SK-N-SH treated with all-trans-retinoic acid at 6 μM for 48 hours (cell line): ENCODE results near the gene PMEL.

Experiments
- ATAC-seq: fragments of 200-7000 bp; cut with Tn5 transposase; 3 replicates; pipeline ENCODE4 v1.9.1; 2020; ENCODE audit warnings: mild to moderate bottlenecking, moderate library complexity
- ARNTL ChIP-seq: fragments of 450-650 bp; formaldehyde crosslinking; IDR thresholded peaks from 2 replicates; pipeline ENCODE4 v1.5.0; 2020; ENCODE audit warnings: low read depth, mild to moderate bottlenecking, moderate library complexity, borderline replicate concordance
- BACH2 ChIP-seq: fragments of 250-450 bp; sonication (Bioruptor Pico); IDR thresholded peaks from 2 replicates; pipeline ENCODE4 v1.9.0; 2021; ENCODE audit warnings: mild to moderate bottlenecking, borderline replicate concordance
- CSDC2 ChIP-seq: fragments of 250-450 bp; sonication (Bioruptor Pico); IDR thresholded peaks from 2 replicates; pipeline ENCODE4 v1.5.0; 2020; ENCODE audit warnings: mild to moderate bottlenecking, moderate library complexity
- GLIS3 ChIP-seq: fragments of 250-450 bp; sonication (Bioruptor Pico); IDR thresholded peaks from 2 replicates; pipeline ENCODE4 v1.5.0; 2020; ENCODE audit warnings: mild to moderate bottlenecking, moderate library complexity
- OSR1 ChIP-seq: fragments of 250-450 bp; sonication (Bioruptor Pico); IDR thresholded peaks from 2 replicates; pipeline ENCODE4 v1.8.0; 2022; ENCODE audit warnings: moderate library complexity, mild to moderate bottlenecking, inconsistent platforms
- PATZ1 ChIP-seq: fragments of 250-450 bp; sonication (Bioruptor Pico); IDR thresholded peaks from 2 replicates; pipeline ENCODE4 v1.8.0; 2020; ENCODE audit warnings: mild to moderate bottlenecking, moderate library complexity, borderline replicate concordance
- RARB ChIP-seq: fragments of 250-450 bp; sonication (Bioruptor Pico); IDR thresholded peaks from 2 replicates; pipeline ENCODE4 v1.8.0; 2021; ENCODE audit warnings: mild to moderate bottlenecking, moderate library complexity
- SNAI2 ChIP-seq: fragments of 250-450 bp; sonication (Bioruptor Pico); IDR thresholded peaks from 2 replicates; pipeline ENCODE4 v1.5.0; 2020; ENCODE audit warnings: mild to moderate bottlenecking, moderate library complexity
- TCF4 ChIP-seq: fragments of 250-450 bp; sonication (Bioruptor Pico); IDR thresholded peaks from 2 replicates; pipeline ENCODE4 v1.8.0; 2021; ENCODE audit warnings: mild to moderate bottlenecking, moderate library complexity, borderline replicate concordance
- TOX ChIP-seq: fragments of 250-450 bp; sonication (Bioruptor Pico); IDR thresholded peaks from 2 replicates; pipeline ENCODE4 v1.8.0; 2021; ENCODE audit warnings: mild to moderate bottlenecking, moderate library complexity, borderline replicate concordance
- ZC3H10 ChIP-seq: fragments of 250-450 bp; sonication (Bioruptor Pico); IDR thresholded peaks from 2 replicates; pipeline ENCODE4 v1.5.1; 2021; ENCODE audit warnings: mild to moderate bottlenecking, moderate library complexity
- ZFP3 ChIP-seq: fragments of 250-450 bp; sonication (Bioruptor Pico); IDR thresholded peaks from 2 replicates; pipeline ENCODE4 v1.5.0; 2020; ENCODE audit warnings: mild to moderate bottlenecking, moderate library complexity
- ZFP30 ChIP-seq: fragments of 450-650 bp; formaldehyde crosslinking; IDR thresholded peaks from 2 replicates; pipeline ENCODE4 v1.5.0; 2022; ENCODE audit warnings: mild to moderate bottlenecking, moderate library complexity
- ZNF70 ChIP-seq: fragments of 450-650 bp; formaldehyde crosslinking; IDR thresholded peaks from 2 replicates; pipeline ENCODE4 v1.5.0; 2020; ENCODE audit warnings: mild to moderate bottlenecking, moderate library complexity
- ZNF8 ChIP-seq: fragments of 450-650 bp; formaldehyde crosslinking; IDR thresholded peaks from 2 replicates; pipeline ENCODE4 v1.5.0; 2020; ENCODE audit warnings: mild to moderate bottlenecking, moderate library complexity
- TF ChIP-seq, protein P1 (sequence below): fragments of 250-450 bp; sonication (Bioruptor Pico); IDR thresholded peaks from 2 replicates; pipeline ENCODE4 v1.5.0; 2020; ENCODE audit warnings: mild to moderate bottlenecking, moderate library complexity
- TF ChIP-seq, protein P2 (sequence below): fragments of 250-450 bp; sonication (Bioruptor Pico); IDR thresholded peaks from 2 replicates; pipeline ENCODE4 v1.8.0; 2021; ENCODE audit warnings: low read depth, mild to moderate bottlenecking, moderate library complexity, borderline replicate concordance
- TF ChIP-seq, protein P3 (sequence below): fragments of 250-450 bp; sonication (Bioruptor Pico); IDR thresholded peaks from 2 replicates; pipeline ENCODE4 v1.5.1; 2020; ENCODE audit warnings: low read depth, mild to moderate bottlenecking, moderate library complexity
- TF ChIP-seq, protein P4 (sequence below): fragments of 250-450 bp; sonication (Bioruptor Pico); IDR thresholded peaks from 2 replicates; pipeline ENCODE4 v1.5.1; 2021; ENCODE audit warnings: mild to moderate bottlenecking, moderate library complexity

PMEL gene

DNA sequence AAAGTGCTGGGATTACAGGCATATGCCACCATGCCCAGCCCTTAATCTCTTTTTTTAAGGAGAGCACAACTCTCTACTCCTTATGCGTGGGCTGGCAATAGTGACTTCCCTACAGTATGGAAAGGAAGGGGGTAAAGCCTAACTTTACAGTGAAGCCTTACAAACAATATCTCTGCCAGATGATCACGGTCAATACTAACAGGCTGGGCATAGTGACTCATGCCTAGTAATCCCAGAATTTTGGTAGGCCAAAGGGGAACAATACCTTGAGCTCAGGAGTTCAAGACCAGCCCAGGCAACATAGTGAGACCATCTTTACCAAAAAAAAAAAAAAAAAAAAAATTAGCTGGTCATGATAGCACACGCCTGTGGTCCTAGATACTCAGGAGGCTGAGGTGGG is 43.7 kb downstream of the PMEL start:
- no peak for ATAC-seq
- TF ChIP-seq, protein P1, sequence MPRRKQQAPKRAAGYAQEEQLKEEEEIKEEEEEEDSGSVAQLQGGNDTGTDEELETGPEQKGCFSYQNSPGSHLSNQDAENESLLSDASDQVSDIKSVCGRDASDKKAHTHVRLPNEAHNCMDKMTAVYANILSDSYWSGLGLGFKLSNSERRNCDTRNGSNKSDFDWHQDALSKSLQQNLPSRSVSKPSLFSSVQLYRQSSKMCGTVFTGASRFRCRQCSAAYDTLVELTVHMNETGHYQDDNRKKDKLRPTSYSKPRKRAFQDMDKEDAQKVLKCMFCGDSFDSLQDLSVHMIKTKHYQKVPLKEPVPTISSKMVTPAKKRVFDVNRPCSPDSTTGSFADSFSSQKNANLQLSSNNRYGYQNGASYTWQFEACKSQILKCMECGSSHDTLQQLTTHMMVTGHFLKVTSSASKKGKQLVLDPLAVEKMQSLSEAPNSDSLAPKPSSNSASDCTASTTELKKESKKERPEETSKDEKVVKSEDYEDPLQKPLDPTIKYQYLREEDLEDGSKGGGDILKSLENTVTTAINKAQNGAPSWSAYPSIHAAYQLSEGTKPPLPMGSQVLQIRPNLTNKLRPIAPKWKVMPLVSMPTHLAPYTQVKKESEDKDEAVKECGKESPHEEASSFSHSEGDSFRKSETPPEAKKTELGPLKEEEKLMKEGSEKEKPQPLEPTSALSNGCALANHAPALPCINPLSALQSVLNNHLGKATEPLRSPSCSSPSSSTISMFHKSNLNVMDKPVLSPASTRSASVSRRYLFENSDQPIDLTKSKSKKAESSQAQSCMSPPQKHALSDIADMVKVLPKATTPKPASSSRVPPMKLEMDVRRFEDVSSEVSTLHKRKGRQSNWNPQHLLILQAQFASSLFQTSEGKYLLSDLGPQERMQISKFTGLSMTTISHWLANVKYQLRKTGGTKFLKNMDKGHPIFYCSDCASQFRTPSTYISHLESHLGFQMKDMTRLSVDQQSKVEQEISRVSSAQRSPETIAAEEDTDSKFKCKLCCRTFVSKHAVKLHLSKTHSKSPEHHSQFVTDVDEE (CRISPR knock-in tag) = no peak
- TF ChIP-seq, protein P2, sequence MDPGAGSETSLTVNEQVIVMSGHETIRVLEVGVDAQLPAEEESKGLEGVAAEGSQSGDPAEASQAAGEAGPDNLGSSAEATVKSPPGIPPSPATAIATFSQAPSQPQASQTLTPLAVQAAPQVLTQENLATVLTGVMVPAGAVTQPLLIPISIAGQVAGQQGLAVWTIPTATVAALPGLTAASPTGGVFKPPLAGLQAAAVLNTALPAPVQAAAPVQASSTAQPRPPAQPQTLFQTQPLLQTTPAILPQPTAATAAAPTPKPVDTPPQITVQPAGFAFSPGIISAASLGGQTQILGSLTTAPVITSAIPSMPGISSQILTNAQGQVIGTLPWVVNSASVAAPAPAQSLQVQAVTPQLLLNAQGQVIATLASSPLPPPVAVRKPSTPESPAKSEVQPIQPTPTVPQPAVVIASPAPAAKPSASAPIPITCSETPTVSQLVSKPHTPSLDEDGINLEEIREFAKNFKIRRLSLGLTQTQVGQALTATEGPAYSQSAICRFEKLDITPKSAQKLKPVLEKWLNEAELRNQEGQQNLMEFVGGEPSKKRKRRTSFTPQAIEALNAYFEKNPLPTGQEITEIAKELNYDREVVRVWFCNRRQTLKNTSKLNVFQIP (CRISPR knock-in tag) = no peak
- TF ChIP-seq RARB (CRISPR knock-in tag) (no peak), CSDC2 (CRISPR knock-in tag) (no peak), OSR1 (no peak), ZFP3 (CRISPR knock-in tag) (no peak), SNAI2 (CRISPR knock-in tag) (no peak)
- TF ChIP-seq, protein P3, sequence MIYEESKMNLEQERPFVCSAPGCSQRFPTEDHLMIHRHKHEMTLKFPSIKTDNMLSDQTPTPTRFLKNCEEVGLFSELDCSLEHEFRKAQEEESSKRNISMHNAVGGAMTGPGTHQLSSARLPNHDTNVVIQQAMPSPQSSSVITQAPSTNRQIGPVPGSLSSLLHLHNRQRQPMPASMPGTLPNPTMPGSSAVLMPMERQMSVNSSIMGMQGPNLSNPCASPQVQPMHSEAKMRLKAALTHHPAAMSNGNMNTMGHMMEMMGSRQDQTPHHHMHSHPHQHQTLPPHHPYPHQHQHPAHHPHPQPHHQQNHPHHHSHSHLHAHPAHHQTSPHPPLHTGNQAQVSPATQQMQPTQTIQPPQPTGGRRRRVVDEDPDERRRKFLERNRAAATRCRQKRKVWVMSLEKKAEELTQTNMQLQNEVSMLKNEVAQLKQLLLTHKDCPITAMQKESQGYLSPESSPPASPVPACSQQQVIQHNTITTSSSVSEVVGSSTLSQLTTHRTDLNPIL (CRISPR knock-in tag) = no peak

- peak; percentile 26; the same call in 1 of the 3 replicates for ATAC-seq
These were observed 46.8 kb downstream of the PMEL start for GRCh38 chr12:55919032-55919431.

- no peak for ATAC-seq
- TF ChIP-seq OSR1 (no peak), RARB (CRISPR knock-in tag) (no peak), ZNF8 (CRISPR knock-in tag) (no peak), PATZ1 (no peak), TCF4 (CRISPR knock-in tag) (no peak)
- TF ChIP-seq, protein P2 (CRISPR knock-in tag) = no peak
- TF ChIP-seq, protein P4, sequence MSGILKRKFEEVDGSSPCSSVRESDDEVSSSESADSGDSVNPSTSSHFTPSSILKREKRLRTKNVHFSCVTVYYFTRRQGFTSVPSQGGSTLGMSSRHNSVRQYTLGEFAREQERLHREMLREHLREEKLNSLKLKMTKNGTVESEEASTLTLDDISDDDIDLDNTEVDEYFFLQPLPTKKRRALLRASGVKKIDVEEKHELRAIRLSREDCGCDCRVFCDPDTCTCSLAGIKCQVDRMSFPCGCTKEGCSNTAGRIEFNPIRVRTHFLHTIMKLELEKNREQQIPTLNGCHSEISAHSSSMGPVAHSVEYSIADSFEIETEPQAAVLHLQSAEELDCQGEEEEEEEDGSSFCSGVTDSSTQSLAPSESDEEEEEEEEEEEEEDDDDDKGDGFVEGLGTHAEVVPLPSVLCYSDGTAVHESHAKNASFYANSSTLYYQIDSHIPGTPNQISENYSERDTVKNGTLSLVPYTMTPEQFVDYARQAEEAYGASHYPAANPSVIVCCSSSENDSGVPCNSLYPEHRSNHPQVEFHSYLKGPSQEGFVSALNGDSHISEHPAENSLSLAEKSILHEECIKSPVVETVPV = no peak
These were observed 50.4 kb downstream of the PMEL start for GRCh38 chr12:55915482-55915859.

GRCh38 chr12:55912908-55913307 is 52.9 kb downstream of the PMEL start:
- no peak for ATAC-seq
- TF ChIP-seq, protein P3 (CRISPR knock-in tag) = no peak
- TF ChIP-seq ZFP30 (CRISPR knock-in tag) = no peak
- TF ChIP-seq, protein P4 = no peak
- no peak for TF ChIP-seq BACH2 (CRISPR knock-in tag)
- no peak for TF ChIP-seq GLIS3 (CRISPR knock-in tag)
- TF ChIP-seq, protein P1 (CRISPR knock-in tag) = no peak
- no peak for TF ChIP-seq ZNF70 (CRISPR knock-in tag)
- TF ChIP-seq ZC3H10 = no peak
- no peak for TF ChIP-seq CSDC2 (CRISPR knock-in tag)
- TF ChIP-seq ARNTL (CRISPR knock-in tag) = no peak
- TF ChIP-seq TOX (CRISPR knock-in tag) = no peak
